GM12874 (cell line): ENCODE data around the gene UBALD2.

ENCODE experiments used
- TF ChIP-seq, protein P1 (sequence below): IDR thresholded peaks from 2 replicates; pipeline ENCODE4 v1.5.1; 2011; ENCODE audit warnings: low read depth, mild to moderate bottlenecking, control low read depth, low read length, moderate library complexity; ENCODE audit not compliant: insufficient read depth

The UBALD2 gene

DNA sequence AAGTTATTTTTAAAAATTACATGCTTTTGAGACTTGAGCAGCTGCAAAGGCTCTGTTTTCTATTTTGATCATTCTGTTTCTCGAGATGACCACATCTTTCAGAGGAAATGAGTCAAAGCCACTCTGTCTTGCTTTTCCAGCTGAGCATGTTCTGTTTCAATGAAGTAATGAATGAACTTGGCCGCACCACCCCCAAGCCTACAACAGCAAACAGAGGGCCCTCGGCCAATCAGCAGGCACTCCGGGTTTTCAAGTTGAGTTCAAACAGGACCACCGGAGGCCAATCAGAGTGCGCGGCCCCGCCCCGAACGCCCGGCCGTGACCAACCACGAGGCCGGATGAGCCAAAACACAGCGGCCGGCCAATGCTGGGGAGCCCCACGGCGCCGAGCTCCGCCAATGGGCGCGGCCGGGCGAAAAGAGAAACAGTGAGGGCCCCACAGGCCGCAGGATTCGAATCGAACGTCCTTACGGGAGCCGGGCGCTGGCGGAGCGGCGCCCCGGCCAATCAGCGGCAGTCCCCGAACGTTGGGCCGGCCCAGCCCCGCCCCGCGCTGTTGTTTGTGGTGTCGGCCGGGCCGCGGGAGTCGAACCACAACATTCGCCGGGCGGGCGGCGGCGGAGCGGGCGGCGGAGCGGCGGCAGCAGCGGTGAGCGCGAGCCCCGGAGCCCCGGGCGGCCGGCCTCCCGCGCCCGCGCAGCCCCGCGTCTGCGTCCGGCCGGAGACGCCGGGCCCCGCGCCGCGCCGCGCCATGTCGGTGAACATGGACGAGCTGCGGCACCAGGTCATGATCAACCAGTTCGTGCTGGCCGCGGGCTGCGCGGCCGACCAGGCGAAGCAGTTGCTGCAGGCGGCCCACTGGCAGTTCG is at the start of gene UBALD2:
UBALD2 (plus strand) TSS at position 594 of the 869 bp plus-strand sequence; CDS start at position 752, 158 bp downstream.
- TF ChIP-seq, protein P1, sequence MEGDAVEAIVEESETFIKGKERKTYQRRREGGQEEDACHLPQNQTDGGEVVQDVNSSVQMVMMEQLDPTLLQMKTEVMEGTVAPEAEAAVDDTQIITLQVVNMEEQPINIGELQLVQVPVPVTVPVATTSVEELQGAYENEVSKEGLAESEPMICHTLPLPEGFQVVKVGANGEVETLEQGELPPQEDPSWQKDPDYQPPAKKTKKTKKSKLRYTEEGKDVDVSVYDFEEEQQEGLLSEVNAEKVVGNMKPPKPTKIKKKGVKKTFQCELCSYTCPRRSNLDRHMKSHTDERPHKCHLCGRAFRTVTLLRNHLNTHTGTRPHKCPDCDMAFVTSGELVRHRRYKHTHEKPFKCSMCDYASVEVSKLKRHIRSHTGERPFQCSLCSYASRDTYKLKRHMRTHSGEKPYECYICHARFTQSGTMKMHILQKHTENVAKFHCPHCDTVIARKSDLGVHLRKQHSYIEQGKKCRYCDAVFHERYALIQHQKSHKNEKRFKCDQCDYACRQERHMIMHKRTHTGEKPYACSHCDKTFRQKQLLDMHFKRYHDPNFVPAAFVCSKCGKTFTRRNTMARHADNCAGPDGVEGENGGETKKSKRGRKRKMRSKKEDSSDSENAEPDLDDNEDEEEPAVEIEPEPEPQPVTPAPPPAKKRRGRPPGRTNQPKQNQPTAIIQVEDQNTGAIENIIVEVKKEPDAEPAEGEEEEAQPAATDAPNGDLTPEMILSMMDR, result no peak

DNA sequence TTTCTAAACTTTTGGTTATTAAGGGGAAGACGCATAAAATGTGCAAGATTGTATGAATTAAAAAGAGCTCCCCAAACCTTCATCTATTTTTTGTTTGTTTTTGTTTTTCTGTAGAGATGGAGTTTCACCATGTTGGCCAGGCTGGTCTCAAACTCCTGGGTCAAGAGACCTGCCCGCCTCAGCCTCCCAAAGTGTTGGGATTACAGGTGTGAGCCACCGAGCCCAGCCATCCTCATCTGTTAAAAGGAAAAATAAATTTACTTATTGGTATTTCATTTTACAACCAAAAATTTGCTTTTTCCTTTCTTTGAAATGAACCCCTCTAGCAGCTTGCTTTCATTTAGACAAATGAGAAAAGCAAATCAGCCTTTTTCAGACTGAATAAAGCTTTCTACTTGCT is 48.1 kb upstream of the UBALD2 start:
- TF ChIP-seq, protein P1, result no peak

DNA sequence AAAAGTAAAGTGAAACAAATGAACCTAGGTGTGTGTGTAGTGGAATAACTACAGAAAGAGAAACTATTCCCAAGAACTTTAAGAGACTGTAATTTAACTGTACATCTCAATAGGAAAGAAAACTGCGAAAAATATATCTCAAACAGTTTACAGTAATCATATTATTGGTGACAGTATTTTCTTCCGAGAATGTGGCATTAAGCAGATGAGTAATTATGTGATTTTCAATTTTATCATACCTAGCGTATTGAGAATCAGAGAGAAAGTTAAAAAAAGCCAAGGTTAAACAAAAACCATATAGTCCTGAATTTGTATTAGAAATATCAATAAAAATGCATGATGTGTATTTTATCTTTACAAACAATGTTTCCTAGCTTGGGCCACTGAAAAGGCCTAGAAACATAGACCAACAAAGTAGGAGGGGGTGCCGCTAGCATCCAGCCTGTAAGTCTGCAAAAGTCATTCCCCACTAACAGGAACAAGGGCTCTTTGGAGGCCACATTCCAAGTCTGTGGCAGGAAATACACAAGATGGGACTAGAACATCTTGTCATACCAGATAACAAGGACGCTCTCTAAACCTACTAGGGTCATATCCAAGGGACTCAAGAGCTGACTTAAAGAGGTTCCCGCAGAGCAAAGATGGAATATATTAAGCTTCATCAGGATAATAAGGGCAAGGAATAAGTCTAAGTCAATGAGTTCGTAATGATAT is 45.3 kb upstream of the UBALD2 start:
- TF ChIP-seq, protein P1, result no peak

DNA sequence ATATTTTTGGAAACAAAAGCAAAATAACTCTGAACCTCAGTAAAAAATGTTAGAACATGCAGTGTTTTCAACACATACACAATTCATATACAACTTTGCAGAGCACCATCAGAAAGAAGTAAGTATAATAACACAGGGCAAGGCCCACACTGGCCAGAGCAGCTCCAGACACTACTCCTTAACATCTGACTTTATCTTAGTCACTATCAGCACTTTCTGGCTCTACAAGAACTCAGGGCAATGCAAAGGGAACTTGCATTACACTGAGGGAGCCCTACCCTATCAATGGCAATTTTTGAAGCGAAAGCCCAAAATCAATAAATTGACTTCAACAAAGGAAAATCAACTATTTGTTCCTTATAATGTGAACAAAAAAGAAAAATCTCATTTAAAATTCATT is 41.3 kb upstream of the UBALD2 start:
- TF ChIP-seq, protein P1, result no peak

DNA sequence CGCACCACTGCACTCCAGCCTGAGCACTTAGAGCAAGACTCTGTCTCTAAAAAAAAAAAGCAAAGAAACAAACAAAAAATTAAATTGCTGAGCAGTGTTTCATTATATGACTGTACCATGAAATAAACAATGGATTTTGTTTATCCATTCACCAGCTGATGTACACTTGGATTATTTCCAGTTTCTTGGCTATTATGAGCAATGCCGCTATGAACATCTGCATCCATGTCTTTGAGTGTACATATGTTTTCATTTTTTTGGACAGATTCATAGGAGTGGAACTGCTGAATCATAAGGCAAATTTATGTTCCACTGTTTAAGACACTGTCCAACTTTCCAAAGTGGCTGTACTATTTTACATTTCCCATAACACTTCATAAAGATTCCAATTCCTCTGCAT is 32.8 kb upstream of the UBALD2 start:
- TF ChIP-seq, protein P1, result no peak

DNA sequence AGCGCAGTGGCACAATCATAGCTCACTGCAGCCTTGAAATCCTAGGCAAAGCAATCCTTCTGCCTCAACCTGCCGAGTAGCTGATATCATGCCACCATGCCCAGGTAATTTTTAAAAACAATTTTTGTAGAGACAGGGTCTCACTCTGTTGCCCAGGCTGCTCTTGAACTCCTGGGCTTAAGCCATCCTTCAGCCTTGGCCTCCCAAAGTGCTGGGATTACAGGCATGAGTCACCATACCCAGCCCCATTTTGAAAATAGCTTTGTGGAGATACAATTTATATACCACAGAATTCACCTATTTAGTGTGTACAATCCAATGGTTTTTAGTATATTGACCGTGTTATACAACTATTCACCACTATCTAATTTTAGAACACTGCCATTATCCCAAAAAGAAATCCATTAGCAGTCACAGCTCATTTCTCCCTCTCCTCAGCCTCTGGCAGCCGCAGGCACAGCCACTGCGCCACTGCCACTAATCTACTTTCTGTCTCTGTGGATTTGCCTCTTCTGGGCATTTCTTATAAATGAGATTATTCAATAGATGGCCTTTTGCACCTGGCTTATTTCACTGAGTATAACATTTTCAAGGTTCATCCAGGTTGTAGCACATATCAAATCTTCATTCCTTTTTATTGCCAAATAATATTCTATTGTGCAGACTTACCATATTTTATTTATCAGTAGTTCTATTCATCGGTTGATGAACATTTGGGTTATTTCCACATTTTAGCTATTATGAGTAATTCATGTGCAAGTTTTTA is 31.4 kb upstream of the UBALD2 start:
- TF ChIP-seq, protein P1, result no peak

DNA sequence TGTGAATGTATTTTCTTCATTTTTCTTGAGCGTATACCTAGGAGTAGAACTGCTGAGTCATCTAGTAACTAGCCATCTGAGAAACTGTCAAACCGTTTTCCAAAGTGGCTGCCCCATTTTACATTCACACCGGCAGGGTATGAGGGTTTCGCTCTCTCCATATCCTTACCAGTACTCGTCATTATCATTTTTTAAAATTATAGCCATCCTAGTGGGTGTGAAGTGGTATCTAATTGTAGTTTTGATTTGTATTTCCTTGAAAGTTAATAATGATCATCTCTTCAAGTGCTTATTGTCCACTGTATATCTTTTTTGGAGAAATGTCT is 30.8 kb upstream of the UBALD2 start:
- TF ChIP-seq, protein P1, result no peak
